Fibroblast of upper back skin (primary cell): ENCODE results near the gene SMG7.

Experiments used
- DNase-seq: peaks from one replicate; pipeline ENCODE4 v3.0.0-alpha.2; 2013

The SMG7 gene

GRCh38 chr1:183593356-183593755, 121.1 kb downstream of the SMG7 start:
- DNase-seq, result no peak

GRCh38 chr1:183595537-183595936, 123.2 kb downstream of the SMG7 start:
- no peak for DNase-seq

DNA sequence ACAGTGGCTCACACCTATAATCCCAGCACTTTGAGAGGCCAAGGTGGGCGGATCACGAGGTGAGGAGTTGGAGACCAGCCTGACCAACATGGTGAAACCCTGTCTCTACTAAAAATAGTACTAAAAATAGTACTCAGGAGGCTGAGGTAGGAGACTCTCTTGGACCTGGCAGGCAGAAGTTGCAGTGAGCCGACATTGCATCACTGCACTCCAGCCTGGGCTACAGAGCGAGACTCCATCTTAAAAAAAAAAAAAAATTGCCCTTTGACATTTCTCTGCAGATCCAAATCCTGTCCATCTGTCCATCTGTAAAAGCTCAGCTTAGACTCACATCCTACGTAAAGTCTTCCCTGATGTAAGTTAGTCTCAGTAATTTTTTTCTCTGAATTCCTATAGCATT, 124.2 kb downstream of the SMG7 start:
- no peak for DNase-seq

DNA sequence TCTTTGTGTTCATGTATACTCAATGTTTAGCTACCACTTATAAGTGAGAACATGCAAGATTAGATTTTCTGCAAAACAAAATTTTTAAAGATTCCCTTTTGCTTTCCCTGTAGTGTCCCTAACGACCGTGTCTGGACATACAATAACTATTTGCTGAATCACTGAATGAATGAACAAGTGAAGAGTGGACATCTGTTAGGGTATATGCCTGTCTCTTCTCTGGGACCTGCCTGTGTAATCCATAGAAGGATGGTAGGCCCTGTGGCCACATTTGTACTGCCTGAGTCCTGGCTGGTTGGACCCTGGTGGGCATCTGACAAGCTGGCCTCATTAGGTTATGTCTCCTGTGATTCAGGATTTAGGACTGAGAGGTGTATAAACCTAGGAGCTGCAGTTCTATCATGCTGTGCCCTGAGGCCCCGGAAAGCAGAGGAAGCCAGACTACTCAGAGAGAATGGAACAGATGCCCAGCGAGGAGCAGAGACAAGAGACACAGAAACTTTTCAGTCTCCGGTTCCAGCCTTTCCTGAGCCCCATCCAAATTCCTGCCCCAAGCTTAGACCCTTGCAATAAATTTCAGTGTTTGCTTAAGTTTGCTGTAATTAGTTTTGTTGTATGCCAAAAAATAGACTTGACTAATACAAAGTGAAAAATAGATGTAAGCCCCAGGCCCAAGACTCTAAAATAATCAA, 125.5 kb downstream of the SMG7 start:
- no peak for DNase-seq

DNA sequence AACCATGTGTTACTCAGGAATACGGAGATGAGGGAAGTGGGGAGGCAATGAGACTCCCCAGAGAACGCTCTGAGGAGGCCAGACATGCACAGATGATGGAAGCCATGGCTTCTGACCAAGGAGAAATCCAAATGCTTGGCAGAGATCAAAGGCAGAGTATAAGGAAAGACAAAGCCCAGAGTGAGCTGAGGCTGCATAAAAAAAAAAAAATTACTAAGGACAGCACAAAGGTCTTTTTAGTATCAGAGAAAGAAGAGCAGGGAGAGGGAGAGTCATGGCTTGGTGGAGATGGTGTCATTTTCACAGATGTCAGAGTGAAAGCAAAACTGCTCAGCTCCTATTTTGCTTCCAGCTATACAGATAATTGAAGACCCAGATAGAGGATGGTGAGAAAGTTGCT, 126.1 kb downstream of the SMG7 start:
- peak; percentile 70 for DNase-seq

DNA sequence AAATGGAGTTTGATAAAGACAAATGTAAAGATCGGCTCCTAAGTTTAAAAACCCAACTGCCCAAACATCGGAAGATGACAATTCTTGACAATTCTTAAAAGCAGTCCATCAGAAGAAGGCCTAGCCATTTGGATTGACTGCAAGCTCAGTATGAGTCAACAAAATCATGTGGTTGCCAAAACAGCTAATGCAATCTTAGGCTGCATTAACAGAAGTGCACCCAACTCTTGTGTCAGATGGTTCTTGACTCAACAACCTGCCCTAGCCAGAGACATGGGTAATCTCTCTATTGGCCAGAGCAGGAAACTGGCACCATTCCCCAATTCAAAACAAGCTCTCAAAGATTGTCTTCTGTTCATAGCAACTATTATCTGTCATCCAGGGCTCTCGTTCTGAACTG, 127.8 kb downstream of the SMG7 start:
- DNase-seq, result peak; percentile 82

GRCh38 chr1:183600634-183601033, 128.3 kb downstream of the SMG7 start:
- no peak for DNase-seq

- no peak for DNase-seq
Measured at GRCh38 chr1:183602510-183602909, 130.2 kb downstream of the SMG7 start.
